ENCODE results near the gene MED14.

MED14 gene

GRCh38 chrX:40603446-40603845 lies 131.9 kb downstream of the MED14 start:
- DNase-seq (ENCODE audit: low read depth in 2 of 2), result no peak
